HCT116 (cell line): ENCODE data around the gene TGOLN2.

Source experiments
- CBX3 ChIP-seq: IDR thresholded peaks from 2 replicates; pipeline ENCODE4 v1.6.1; 2012; ENCODE audit warnings: low read depth
- CEBPB ChIP-seq: IDR thresholded peaks from 2 replicates; pipeline ENCODE4 v1.6.1; 2012; ENCODE audit warnings: low read depth
- CTCF ChIP-seq, 3 experiments: fragments of 200-600 bp in 1 of 3; sonication (generic) in 1 of 3; IDR thresholded peaks in 2 of 3; conservative IDR thresholded peaks in 1 of 3; 2 replicates each; pipeline ENCODE4 v1.5.1; 2012 to 2017; ENCODE audit warnings: low read depth in 2 of 3, low read length in 2 of 3, antibody characterized with exemption in 1 of 3, borderline replicate concordance in 1 of 3, control low read depth in 1 of 3, mild to moderate bottlenecking in 1 of 3, mixed read lengths in 1 of 3, mixed run types in 1 of 3, moderate library complexity in 1 of 3; ENCODE audit not compliant: insufficient read depth in 1 of 3
- EZH2 ChIP-seq: fragments of 200-600 bp; sonication (generic); IDR thresholded peaks from 2 replicates; pipeline ENCODE4 v1.6.1; 2017; ENCODE audit warnings: antibody characterized with exemption, mixed run types
- EZH2phosphoT487 ChIP-seq: fragments of 200-600 bp; IDR thresholded peaks from 2 replicates; pipeline ENCODE4 v1.6.1; 2018; ENCODE audit warnings: antibody characterized with exemption, borderline replicate concordance
- MAX ChIP-seq: IDR thresholded peaks from 2 replicates; pipeline ENCODE4 v1.6.1; 2012
- POLR2A ChIP-seq: IDR thresholded peaks from 2 replicates; pipeline ENCODE4 v1.7.0; 2011; ENCODE audit warnings: borderline replicate concordance; ENCODE audit not compliant: insufficient read depth, insufficient read length; ENCODE audit errors: extremely low read depth
- POLR2AphosphoS5 ChIP-seq: IDR thresholded peaks from 2 replicates; pipeline ENCODE4 v1.6.1; 2011; ENCODE audit warnings: mild to moderate bottlenecking, low read depth, low read length, moderate library complexity
- RAD21 ChIP-seq: IDR thresholded peaks from 2 replicates; pipeline ENCODE4 v1.6.1; 2012; ENCODE audit warnings: low read depth, mild to moderate bottlenecking
- YY1 ChIP-seq: IDR thresholded peaks from 2 replicates; pipeline ENCODE4 v1.6.1; 2011; ENCODE audit warnings: low read length, low read depth, moderate library complexity, mild to moderate bottlenecking; ENCODE audit not compliant: insufficient replicate concordance; ENCODE audit errors: extremely low read depth
- ZBTB33 ChIP-seq: IDR thresholded peaks from 2 replicates; pipeline ENCODE4 v1.6.1; 2011; ENCODE audit warnings: mild to moderate bottlenecking, low read length, moderate library complexity; ENCODE audit not compliant: insufficient replicate concordance; ENCODE audit errors: extremely low read depth
- ZFX ChIP-seq: fragments of 450-650 bp; IDR thresholded peaks from 2 replicates; pipeline ENCODE4 v1.6.1; 2017
- ZNF274 ChIP-seq: fragments of 200-500 bp; sonication (Bioruptor generic); IDR thresholded peaks from 2 replicates; pipeline ENCODE4 v1.6.1; 2014; ENCODE audit warnings: mild to moderate bottlenecking, low read depth, low read length, inconsistent platforms

- TF ChIP-seq CTCF (IDR thresholded peaks at IDR 0.05 in 2 of 3, conservative IDR thresholded peaks at IDR 0.05 in 1 of 3; ENCODE audit: borderline replicate concordance in 1 of 3, insufficient read depth in 1 of 3, low read depth in 2 of 3, low read length in 2 of 3), result no peak
- TF ChIP-seq POLR2A, result no peak
- no peak for TF ChIP-seq CBX3
- TF ChIP-seq ZFX, result no peak
- TF ChIP-seq EZH2phosphoT487, result no peak
- no peak for TF ChIP-seq POLR2AphosphoS5
- no peak for TF ChIP-seq EZH2
- TF ChIP-seq MAX, result no peak
- no peak for TF ChIP-seq YY1
- TF ChIP-seq ZNF274, result no peak
- TF ChIP-seq CEBPB, result no peak
- TF ChIP-seq RAD21, result no peak
- TF ChIP-seq ZBTB33, result no peak
Observed at GRCh38 chr2:85369500-85369899, 41.7 kb upstream of the TGOLN2 start.
